ENCODE data around the gene CRACR2A. TPM values are rescaled to one million over a fixed set of nuclear protein-coding genes. Genes with fewer than 3 reads are reported as not detected.
A peak's percentile ranks its signal among the peaks of the same experiment; 100 is the strongest.

The CRACR2A gene
- total RNA-seq, 3 donors from 2014 or later: 5.3 to 17.3 (median 15.1) TPM

- intact Hi-C loops (cut with DNase I; ENCODE audit: low total_unique reads): no loop called here
- DNase-seq (ENCODE audit: low spot score in 2 of 2): peak in 1 of 2 donors; percentile 51
- peak overlapping the region; percentile 59 to 72 (median 65) for H3K4me3 ChIP-seq
- no peaks in the 10 kb centered on the region for H3K27me3 ChIP-seq
- TF ChIP-seq POLR2AphosphoS5 (IDR thresholded peaks at IDR 0.05) (peak in 1 of 3 donors; percentile 13), CTCF (IDR thresholded peaks at IDR 0.05) (no peak), POLR2A (IDR thresholded peaks at IDR 0.05) (no peak)
- no peaks in the 10 kb centered on the region for H3K36me3 ChIP-seq
- peak overlapping the region; percentile 86 to 89 for H3K27ac ChIP-seq
- H3K4me1 ChIP-seq: no peaks in the 10 kb centered on the region
- H3K9me3 ChIP-seq: no peaks in the 10 kb centered on the region
These were observed 706 bp downstream of the CRACR2A start for GRCh38 chr12:3752096-3752709.

GRCh38 chr12:3751151-3752095 lies 1.5 kb downstream of the CRACR2A start:
- Histone ChIP-seq H3K4me3 (no peak overlapping the region), H3K27me3 (no peaks in the 10 kb centered on the region), H3K36me3 (no peaks in the 10 kb centered on the region), H3K4me1 (no peaks in the 10 kb centered on the region), H3K9me3 (no peaks in the 10 kb centered on the region), H3K27ac (peak overlapping the region; percentile 86 to 89)
- intact Hi-C loops (cut with DNase I; ENCODE audit: low total_unique reads): no loop called here
- DNase-seq (ENCODE audit: low spot score in 2 of 2): no peak
- no peak for TF ChIP-seq POLR2AphosphoS5 (IDR thresholded peaks at IDR 0.05)
- TF ChIP-seq CTCF (IDR thresholded peaks at IDR 0.05): no peak
- no peak for TF ChIP-seq POLR2A (IDR thresholded peaks at IDR 0.05)

GRCh38 chr12:3750616-3751015 lies 2.3 kb downstream of the CRACR2A start:
- intact Hi-C loops (cut with DNase I; ENCODE audit: low total_unique reads): no loop called here

GRCh38 chr12:3748620-3749019 lies 4.3 kb downstream of the CRACR2A start:
- H3K27me3 ChIP-seq: no peaks in the 10 kb centered on the region
- H3K4me3 ChIP-seq: no peak overlapping the region
- peak overlapping the region; percentile 80 to 90 for H3K27ac ChIP-seq
- TF ChIP-seq POLR2AphosphoS5 (IDR thresholded peaks at IDR 0.05) (no peak), CTCF (IDR thresholded peaks at IDR 0.05) (no peak), POLR2A (IDR thresholded peaks at IDR 0.05) (no peak)
- H3K9me3 ChIP-seq: no peaks in the 10 kb centered on the region
- peak in 1 of 2 donors; percentile 39 for DNase-seq (ENCODE audit: low spot score in 2 of 2)
- H3K4me1 ChIP-seq: no peaks in the 10 kb centered on the region
- intact Hi-C loops (cut with DNase I; ENCODE audit: low total_unique reads): no loop called here
- H3K36me3 ChIP-seq: no peaks in the 10 kb centered on the region

More at GRCh38 chr12:3750616-3751015, 2.3 kb downstream of the CRACR2A start:
- H3K4me3 ChIP-seq: no peak overlapping the region
- no peaks in the 10 kb centered on the region for H3K27me3 ChIP-seq
- no peaks in the 10 kb centered on the region for H3K4me1 ChIP-seq
- no peaks in the 10 kb centered on the region for H3K9me3 ChIP-seq
- no peaks in the 10 kb centered on the region for H3K36me3 ChIP-seq
- DNase-seq (ENCODE audit: low spot score in 2 of 2): no peak
- H3K27ac ChIP-seq: no peak overlapping the region
- TF ChIP-seq POLR2AphosphoS5 (IDR thresholded peaks at IDR 0.05) (no peak), POLR2A (IDR thresholded peaks at IDR 0.05) (no peak), CTCF (IDR thresholded peaks at IDR 0.05) (no peak)
